Gastroesophageal sphincter (tissue), 3 donors: ENCODE data around the gene MPRIP.
"Not testable (repeated sequence)": the region's sequence is repeated elsewhere in the genome, so short reads cannot be mapped to it uniquely, and the experiment has no call there.

Experiments
- POLR2A ChIP-seq, 2 donors: fragments of 450-650 bp; IDR thresholded peaks; one replicate each; pipeline ENCODE4 v1.6.1; 2017; ENCODE audit warnings: antibody characterized with exemption in 2 of 2, mild to moderate bottlenecking in 2 of 2, moderate library complexity in 1 of 2
- TF ChIP-seq, protein P1 (sequence below), 4 experiments: fragments of 200-600 bp in 2 of 4; fragments of 450-650 bp in 2 of 4; sonication (generic) in 1 of 4; IDR thresholded peaks; one replicate each; pipeline ENCODE4 v1.5.1; 2017 to 2019; ENCODE audit warnings: antibody characterized with exemption in 4 of 4, mild to moderate bottlenecking in 2 of 4, moderate library complexity in 2 of 4

DNA sequence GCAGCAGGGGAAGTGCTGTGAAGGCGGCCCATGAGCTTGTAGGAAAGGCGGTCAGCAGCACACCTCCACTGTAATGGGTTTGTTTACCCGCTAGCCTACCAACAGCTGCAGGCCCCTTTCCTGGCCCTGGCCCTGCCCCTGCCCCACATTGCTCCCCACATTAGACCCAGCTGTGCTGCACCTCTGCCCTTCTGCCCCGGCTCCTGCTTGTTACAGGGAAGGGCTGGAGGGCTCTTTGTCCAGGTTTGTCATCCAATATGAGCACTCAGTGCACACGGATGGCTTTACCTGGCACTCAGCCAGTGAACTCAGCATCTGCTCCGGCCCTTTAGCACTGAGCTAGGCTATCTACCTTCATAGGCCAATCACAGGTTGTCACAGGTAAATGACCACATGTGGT lies 34.4 kb upstream of the MPRIP start:
- TF ChIP-seq POLR2A (IDR thresholded peaks at IDR 0.05) = not testable (repeated sequence)
- TF ChIP-seq, protein P1, sequence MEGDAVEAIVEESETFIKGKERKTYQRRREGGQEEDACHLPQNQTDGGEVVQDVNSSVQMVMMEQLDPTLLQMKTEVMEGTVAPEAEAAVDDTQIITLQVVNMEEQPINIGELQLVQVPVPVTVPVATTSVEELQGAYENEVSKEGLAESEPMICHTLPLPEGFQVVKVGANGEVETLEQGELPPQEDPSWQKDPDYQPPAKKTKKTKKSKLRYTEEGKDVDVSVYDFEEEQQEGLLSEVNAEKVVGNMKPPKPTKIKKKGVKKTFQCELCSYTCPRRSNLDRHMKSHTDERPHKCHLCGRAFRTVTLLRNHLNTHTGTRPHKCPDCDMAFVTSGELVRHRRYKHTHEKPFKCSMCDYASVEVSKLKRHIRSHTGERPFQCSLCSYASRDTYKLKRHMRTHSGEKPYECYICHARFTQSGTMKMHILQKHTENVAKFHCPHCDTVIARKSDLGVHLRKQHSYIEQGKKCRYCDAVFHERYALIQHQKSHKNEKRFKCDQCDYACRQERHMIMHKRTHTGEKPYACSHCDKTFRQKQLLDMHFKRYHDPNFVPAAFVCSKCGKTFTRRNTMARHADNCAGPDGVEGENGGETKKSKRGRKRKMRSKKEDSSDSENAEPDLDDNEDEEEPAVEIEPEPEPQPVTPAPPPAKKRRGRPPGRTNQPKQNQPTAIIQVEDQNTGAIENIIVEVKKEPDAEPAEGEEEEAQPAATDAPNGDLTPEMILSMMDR (IDR thresholded peaks at IDR 0.05) = not testable (repeated sequence)
